Frontal cortex (tissue), 4 donors: ENCODE measurements around the gene EFCAB10. TPM values are rescaled to one million over a fixed set of nuclear protein-coding genes. Genes with fewer than 3 reads are reported as not detected.
A peak's percentile ranks its signal among the peaks of the same experiment; 100 is the strongest.
"Not testable (repeated sequence)": the region's sequence is repeated elsewhere in the genome, so short reads cannot be mapped to it uniquely, and the experiment has no call there.

Experiments used
- DNase-seq, 2 donors: peaks; one replicate each; pipeline ENCODE4 v3.0.0; 2012; ENCODE audit warnings: low spot score in 2 of 2
- FAIRE-seq: peaks from 2 replicates; lab custom pipeline; 2012; peaks lifted over from hg19 to GRCh38; lab: Jason Lieb, UNC
- total RNA-seq: library from RNA; depleted of rRNA; stranded (reverse); fragments of >200 nt; gene quantifications from one replicate; pipeline ENCODE4 v1.2.3, GENCODE V29; 2014
- donor health status: control.
- donor health status: control.
- donor health status: control.

Gene EFCAB10
- total RNA-seq, 1 donor from 2014 or later: 3.3 TPM

- no peak for DNase-seq
- no peak for FAIRE-seq
Measured at GRCh38 chr7:105559926-105560325, 21.4 kb downstream of the EFCAB10 start.

- no peak for DNase-seq
- FAIRE-seq: no peak
Measured at GRCh38 chr7:105538339-105538738, 43.0 kb downstream of the EFCAB10 start.

GRCh38 chr7:105532709-105533460 is 48.4 kb downstream of the EFCAB10 start:
- no peak for FAIRE-seq

GRCh38 chr7:105531792-105532671 is 49.3 kb downstream of the EFCAB10 start, which contains the start of gene RINT1:
TSS of gene RINT1 (plus strand) at chr7:105532201. CDS start at chr7:105532316, 115 bp downstream.
- FAIRE-seq: no peak

More at GRCh38 chr7:105532709-105533460, 48.4 kb downstream of the EFCAB10 start:
- no peak for DNase-seq

GRCh38 chr7:105530546-105530945 is 50.7 kb downstream of the EFCAB10 start:
- no peak for FAIRE-seq

More at GRCh38 chr7:105531792-105532671, 49.3 kb downstream of the EFCAB10 start, which contains the start of gene RINT1:
- peak; percentile 65 to 86 for DNase-seq

GRCh38 chr7:105530126-105530525 is 51.2 kb downstream of the EFCAB10 start:
- FAIRE-seq: no peak

More at GRCh38 chr7:105530546-105530945, 50.7 kb downstream of the EFCAB10 start:
- no peak for DNase-seq

GRCh38 chr7:105527737-105528136 is 53.6 kb downstream of the EFCAB10 start:
- FAIRE-seq: not testable (repeated sequence)

More at GRCh38 chr7:105530126-105530525, 51.2 kb downstream of the EFCAB10 start:
- no peak for DNase-seq

GRCh38 chr7:105524840-105525239 is 56.5 kb downstream of the EFCAB10 start:
- FAIRE-seq: no peak
- DNase-seq: no peak

More at GRCh38 chr7:105527737-105528136, 53.6 kb downstream of the EFCAB10 start:
- DNase-seq: not testable (repeated sequence)

- FAIRE-seq, DNase-seq: not testable (repeated sequence)
Measured at GRCh38 chr7:105524423-105524822, 56.9 kb downstream of the EFCAB10 start.

GRCh38 chr7:105521717-105522463 is 59.4 kb downstream of the EFCAB10 start, which contains the start of gene PUS7:
TSS of gene PUS7 (minus strand) at chr7:105522271. CDS start at chr7:105508512, 13,759 bp downstream.
- DNase-seq (peak; percentile 93 to 95), FAIRE-seq (no peak)

- no peak for FAIRE-seq
Measured at GRCh38 chr7:105521027-105521716, 60.1 kb downstream of the EFCAB10 start.

GRCh38 chr7:105520620-105521019 is 60.7 kb downstream of the EFCAB10 start:
- not testable (repeated sequence) for DNase-seq, FAIRE-seq

More at GRCh38 chr7:105521027-105521716, 60.1 kb downstream of the EFCAB10 start:
- peak; percentile 53 to 55 for DNase-seq

GRCh38 chr7:105519353-105519752 is 61.9 kb downstream of the EFCAB10 start:
- DNase-seq: no peak
- no peak for FAIRE-seq

GRCh38 chr7:105515610-105516009 is 65.7 kb downstream of the EFCAB10 start:
- DNase-seq, FAIRE-seq: not testable (repeated sequence)

Other genes with a start within 250 kb of the EFCAB10 start
- gene SRPK2, start 192.6 kb downstream of the EFCAB10 start, total RNA-seq: 249 TPM
- 19.6 TPM for gene PUS7, start 59.2 kb downstream of the EFCAB10 start, total RNA-seq
- gene RINT1, start 49.3 kb downstream of the EFCAB10 start, total RNA-seq: 19.6 TPM